MM.1S (cell line): ENCODE results near the gene TIAM1.

Experiments
- DNase-seq: peaks from one replicate; pipeline ENCODE4 v3.0.0-alpha.2; 2015
- H2AFZ ChIP-seq: fragments of 300-600 bp; sonication (generic); 2 replicates; pipeline ENCODE4 v1.6.0; 2016; ENCODE audit warnings: antibody characterized with exemption, low read length
- H3F3A ChIP-seq: fragments of 300-600 bp; sonication (generic); 2 replicates; pipeline ENCODE4 v1.6.1; 2016; ENCODE audit warnings: mild to moderate bottlenecking, antibody characterized with exemption, low read length, moderate library complexity, mixed read lengths; ENCODE audit not compliant: insufficient read depth
- H3K27ac ChIP-seq: fragments of 300-600 bp; sonication (generic); 2 replicates; pipeline ENCODE4 v1.5.1; 2016; ENCODE audit warnings: mild to moderate bottlenecking, low read length
- H3K27me3 ChIP-seq: fragments of 300-600 bp; sonication (generic); replicated peaks from 2 replicates; pipeline ENCODE4 v1.6.0; 2016; ENCODE audit warnings: low read length; ENCODE audit not compliant: insufficient read depth
- H3K36me3 ChIP-seq: fragments of 300-600 bp; sonication (generic); replicated peaks from 2 replicates; pipeline ENCODE4 v1.6.1; 2016; ENCODE audit warnings: mild to moderate bottlenecking, low read length, mixed read lengths; ENCODE audit not compliant: insufficient read depth
- H3K4me1 ChIP-seq: fragments of 300-600 bp; sonication (generic); 2 replicates; pipeline ENCODE4 v1.6.1; 2016; ENCODE audit warnings: low read length, mixed read lengths
- H3K4me2 ChIP-seq: fragments of 300-600 bp; sonication (generic); 2 replicates; pipeline ENCODE4 v1.6.0; 2016; ENCODE audit warnings: low read depth, low read length
- H3K4me3 ChIP-seq: fragments of 300-600 bp; sonication (generic); 2 replicates; pipeline ENCODE4 v1.5.1; 2016; ENCODE audit warnings: low read length, mixed read lengths
- H3K79me2 ChIP-seq: fragments of 300-600 bp; sonication (generic); 2 replicates; pipeline ENCODE4 v1.6.1; 2016; ENCODE audit warnings: mixed run types, low read length, mixed read lengths
- H3K9ac ChIP-seq: fragments of 300-600 bp; sonication (generic); 2 replicates; pipeline ENCODE4 v1.6.1; 2016; ENCODE audit warnings: low read length, mixed read lengths
- H3K9me2 ChIP-seq: fragments of 300-600 bp; sonication (generic); replicated peaks from 2 replicates; pipeline ENCODE4 v1.6.1; 2016; ENCODE audit warnings: mild to moderate bottlenecking, low read length, mixed read lengths; ENCODE audit not compliant: insufficient read depth
- H3K9me3 ChIP-seq: fragments of 300-600 bp; sonication (generic); replicated peaks from 2 replicates; pipeline ENCODE4 v1.6.1; 2016; ENCODE audit warnings: mild to moderate bottlenecking, low read length, mixed read lengths; ENCODE audit not compliant: insufficient read depth
- H4K20me1 ChIP-seq: fragments of 300-600 bp; sonication (generic); 2 replicates; pipeline ENCODE4 v1.6.1; 2016; ENCODE audit warnings: mild to moderate bottlenecking, low read length, moderate library complexity, mixed read lengths; ENCODE audit not compliant: insufficient read depth
- EZH2 ChIP-seq: fragments of 300-600 bp; sonication (generic); optimal IDR thresholded peaks from 2 replicates; pipeline ENCODE3; 2017; ENCODE audit warnings: low read depth, mild to moderate bottlenecking, antibody characterized with exemption, low read length, mixed read lengths
- EZH2phosphoT487 ChIP-seq: fragments of 300-600 bp; sonication (generic); IDR thresholded peaks from 2 replicates; pipeline ENCODE4 v1.6.1; 2018; ENCODE audit warnings: antibody characterized with exemption, low read length
- TF ChIP-seq, protein P1 (sequence below): fragments of 300-600 bp; sonication (generic); IDR thresholded peaks from 2 replicates; pipeline ENCODE4 v1.5.1; 2016; ENCODE audit warnings: antibody characterized with exemption, low read length, mixed read lengths

The TIAM1 gene, protein sequence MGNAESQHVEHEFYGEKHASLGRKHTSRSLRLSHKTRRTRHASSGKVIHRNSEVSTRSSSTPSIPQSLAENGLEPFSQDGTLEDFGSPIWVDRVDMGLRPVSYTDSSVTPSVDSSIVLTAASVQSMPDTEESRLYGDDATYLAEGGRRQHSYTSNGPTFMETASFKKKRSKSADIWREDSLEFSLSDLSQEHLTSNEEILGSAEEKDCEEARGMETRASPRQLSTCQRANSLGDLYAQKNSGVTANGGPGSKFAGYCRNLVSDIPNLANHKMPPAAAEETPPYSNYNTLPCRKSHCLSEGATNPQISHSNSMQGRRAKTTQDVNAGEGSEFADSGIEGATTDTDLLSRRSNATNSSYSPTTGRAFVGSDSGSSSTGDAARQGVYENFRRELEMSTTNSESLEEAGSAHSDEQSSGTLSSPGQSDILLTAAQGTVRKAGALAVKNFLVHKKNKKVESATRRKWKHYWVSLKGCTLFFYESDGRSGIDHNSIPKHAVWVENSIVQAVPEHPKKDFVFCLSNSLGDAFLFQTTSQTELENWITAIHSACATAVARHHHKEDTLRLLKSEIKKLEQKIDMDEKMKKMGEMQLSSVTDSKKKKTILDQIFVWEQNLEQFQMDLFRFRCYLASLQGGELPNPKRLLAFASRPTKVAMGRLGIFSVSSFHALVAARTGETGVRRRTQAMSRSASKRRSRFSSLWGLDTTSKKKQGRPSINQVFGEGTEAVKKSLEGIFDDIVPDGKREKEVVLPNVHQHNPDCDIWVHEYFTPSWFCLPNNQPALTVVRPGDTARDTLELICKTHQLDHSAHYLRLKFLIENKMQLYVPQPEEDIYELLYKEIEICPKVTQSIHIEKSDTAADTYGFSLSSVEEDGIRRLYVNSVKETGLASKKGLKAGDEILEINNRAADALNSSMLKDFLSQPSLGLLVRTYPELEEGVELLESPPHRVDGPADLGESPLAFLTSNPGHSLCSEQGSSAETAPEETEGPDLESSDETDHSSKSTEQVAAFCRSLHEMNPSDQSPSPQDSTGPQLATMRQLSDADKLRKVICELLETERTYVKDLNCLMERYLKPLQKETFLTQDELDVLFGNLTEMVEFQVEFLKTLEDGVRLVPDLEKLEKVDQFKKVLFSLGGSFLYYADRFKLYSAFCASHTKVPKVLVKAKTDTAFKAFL (N-terminal part only)

DNA sequence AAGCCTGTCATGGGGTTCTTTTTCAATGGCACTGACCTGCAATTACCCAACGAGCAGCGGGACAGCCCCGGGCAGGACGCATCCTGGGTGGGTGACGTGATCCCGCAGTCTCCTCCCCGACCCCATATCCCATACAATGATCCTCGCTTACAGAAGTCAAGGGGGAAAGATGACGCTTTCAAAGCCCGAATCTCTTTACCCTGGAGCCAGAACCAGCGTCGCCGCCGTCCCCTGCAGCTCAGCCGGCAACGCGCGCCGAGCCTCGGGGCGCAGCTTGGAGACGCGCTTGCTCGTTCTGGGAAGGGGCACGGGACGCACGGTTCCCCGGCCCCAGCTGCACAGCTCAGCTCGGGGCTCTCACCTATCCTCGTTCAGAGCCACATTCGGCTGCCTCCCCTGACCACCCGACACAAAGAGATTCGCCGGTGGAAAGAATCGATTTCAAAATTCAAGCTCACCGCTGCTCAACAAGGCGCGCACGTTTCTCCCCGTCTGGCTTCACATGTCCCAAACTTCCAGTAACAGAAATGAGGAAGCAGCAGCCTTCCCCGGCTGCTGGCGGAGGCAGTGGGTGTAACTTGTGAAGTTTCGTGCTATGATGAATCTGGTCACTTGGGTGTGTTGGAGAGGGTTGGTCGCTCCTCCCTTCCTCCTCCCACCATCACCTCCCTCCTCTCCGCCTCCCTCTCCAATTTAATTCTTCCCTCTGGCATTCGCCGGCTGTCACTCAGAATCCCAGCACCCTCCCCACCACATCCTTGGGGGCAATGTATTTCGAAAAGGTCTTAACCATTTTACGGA, at the start of gene TIAM1:
TSS of gene TIAM1 (minus strand) at position 582 of the 801 bp plus-strand sequence. CDS start 77,289 bp downstream, outside the sequence.
- Histone ChIP-seq H3K9ac (no peak within 1 kb of the TSS), H3K36me3 (no peaks in the 10 kb centered on the region), H2AFZ (no peak within 1 kb of the TSS), H3K27ac (no peak within 1 kb of the TSS), H3K9me3 (no peaks in the 10 kb centered on the region), H3K4me2 (no peak within 1 kb of the TSS), H3K4me1 (no peaks in the 10 kb centered on the region), H3K27me3 (no peaks in the 10 kb centered on the region), H3K4me3 (no peak within 1 kb of the TSS), H3K79me2 (peaks cover 42% of the 10 kb centered on the region; the same call in 1 of the 2 replicates), H4K20me1 (no peaks in the 10 kb centered on the region), H3F3A (no peaks in the 10 kb centered on the region), H3K9me2 (no peaks in the 10 kb centered on the region)
- TF ChIP-seq, protein P1, sequence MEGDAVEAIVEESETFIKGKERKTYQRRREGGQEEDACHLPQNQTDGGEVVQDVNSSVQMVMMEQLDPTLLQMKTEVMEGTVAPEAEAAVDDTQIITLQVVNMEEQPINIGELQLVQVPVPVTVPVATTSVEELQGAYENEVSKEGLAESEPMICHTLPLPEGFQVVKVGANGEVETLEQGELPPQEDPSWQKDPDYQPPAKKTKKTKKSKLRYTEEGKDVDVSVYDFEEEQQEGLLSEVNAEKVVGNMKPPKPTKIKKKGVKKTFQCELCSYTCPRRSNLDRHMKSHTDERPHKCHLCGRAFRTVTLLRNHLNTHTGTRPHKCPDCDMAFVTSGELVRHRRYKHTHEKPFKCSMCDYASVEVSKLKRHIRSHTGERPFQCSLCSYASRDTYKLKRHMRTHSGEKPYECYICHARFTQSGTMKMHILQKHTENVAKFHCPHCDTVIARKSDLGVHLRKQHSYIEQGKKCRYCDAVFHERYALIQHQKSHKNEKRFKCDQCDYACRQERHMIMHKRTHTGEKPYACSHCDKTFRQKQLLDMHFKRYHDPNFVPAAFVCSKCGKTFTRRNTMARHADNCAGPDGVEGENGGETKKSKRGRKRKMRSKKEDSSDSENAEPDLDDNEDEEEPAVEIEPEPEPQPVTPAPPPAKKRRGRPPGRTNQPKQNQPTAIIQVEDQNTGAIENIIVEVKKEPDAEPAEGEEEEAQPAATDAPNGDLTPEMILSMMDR: no peak
- no peak for TF ChIP-seq EZH2
- no peak for TF ChIP-seq EZH2phosphoT487
- no peak for DNase-seq

DNA sequence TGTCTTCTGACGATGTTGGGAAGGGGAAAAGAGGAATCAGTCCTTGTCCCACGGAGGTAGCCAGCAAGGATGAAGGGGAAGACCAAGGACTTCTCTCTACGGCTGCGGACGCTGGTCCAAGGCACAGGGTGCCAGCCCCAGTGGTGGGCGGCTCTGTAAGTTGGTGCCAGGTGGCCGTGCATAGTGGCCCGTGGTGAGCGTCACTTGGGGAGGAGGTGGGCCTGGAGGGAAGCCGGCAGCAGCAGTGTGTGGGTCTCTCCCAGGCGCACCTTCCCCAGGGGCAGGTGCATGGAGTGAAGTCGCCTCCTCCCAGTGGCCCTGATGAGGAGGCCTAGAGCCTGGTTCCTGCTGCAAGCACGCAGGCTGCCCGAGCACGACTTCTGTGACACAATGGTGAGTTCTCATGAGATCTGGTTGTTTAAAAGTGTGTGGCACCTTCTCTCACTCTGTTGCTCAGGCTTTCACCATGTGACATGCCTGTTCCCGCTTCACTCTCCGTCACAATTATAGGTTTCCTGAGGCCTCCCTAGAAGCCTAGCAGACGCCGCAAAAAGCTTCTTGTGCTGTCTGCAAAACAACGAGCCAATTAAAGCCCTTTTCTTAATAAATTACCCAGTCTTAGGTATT, 43.6 kb upstream of the TIAM1 start:
- H3K4me1 ChIP-seq: no peaks in the 10 kb centered on the region
- H3K9me2 ChIP-seq: no peaks in the 10 kb centered on the region
- H4K20me1 ChIP-seq: no peaks in the 10 kb centered on the region
- no peaks in the 10 kb centered on the region for H3K36me3 ChIP-seq
- no peak for DNase-seq
- H3K79me2 ChIP-seq: peaks cover 5% of the 10 kb centered on the region; the same call in 1 of the 2 replicates
- H3K4me2 ChIP-seq: no peak overlapping the region
- no peak overlapping the region for H3K27ac ChIP-seq
- no peaks in the 10 kb centered on the region for H3F3A ChIP-seq
- TF ChIP-seq, protein P1: no peak
- TF ChIP-seq EZH2phosphoT487 (no peak), EZH2 (no peak)
- H3K27me3 ChIP-seq: no peaks in the 10 kb centered on the region
- H3K9me3 ChIP-seq: no peaks in the 10 kb centered on the region
- no peak overlapping the region for H2AFZ ChIP-seq
- H3K4me3 ChIP-seq: no peak overlapping the region
- no peak overlapping the region for H3K9ac ChIP-seq

DNA sequence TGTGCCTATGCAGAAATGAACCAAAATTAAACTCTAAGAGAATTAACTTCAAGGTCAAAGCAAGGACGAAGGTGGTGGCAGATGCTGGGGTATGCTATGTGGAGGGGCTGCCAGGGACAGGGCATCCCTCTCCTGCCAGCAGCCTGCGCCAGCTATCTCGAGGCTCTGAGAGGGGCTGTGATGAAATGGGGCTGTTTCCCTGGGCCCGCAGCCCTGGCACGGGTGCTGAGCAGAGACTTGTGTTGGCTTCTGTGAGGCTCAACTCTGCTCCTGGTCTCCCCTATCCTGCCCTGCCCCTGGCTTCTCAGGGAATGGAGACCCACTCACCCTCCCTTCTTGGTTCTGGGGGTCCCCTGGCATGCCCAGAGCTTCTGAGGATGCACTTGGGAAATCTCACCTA, 41.9 kb upstream of the TIAM1 start:
- H3K36me3 ChIP-seq: no peaks in the 10 kb centered on the region
- H3K9ac ChIP-seq: no peak overlapping the region
- H3K9me3 ChIP-seq: no peaks in the 10 kb centered on the region
- 0 out of 2 replicates have a peak, but pooled peaks cover 9% of the 10 kb centered on the region for H3K79me2 ChIP-seq
- TF ChIP-seq EZH2 (no peak), EZH2phosphoT487 (no peak)
- TF ChIP-seq, protein P1: no peak
- H4K20me1 ChIP-seq: no peaks in the 10 kb centered on the region
- no peaks in the 10 kb centered on the region for H3K4me1 ChIP-seq
- no peak overlapping the region for H3K4me3 ChIP-seq
- H3K9me2 ChIP-seq: no peaks in the 10 kb centered on the region
- no peak overlapping the region for H3K27ac ChIP-seq
- no peaks in the 10 kb centered on the region for H3K27me3 ChIP-seq
- no peaks in the 10 kb centered on the region for H3F3A ChIP-seq
- no peak overlapping the region for H3K4me2 ChIP-seq
- no peak overlapping the region for H2AFZ ChIP-seq
- DNase-seq: no peak
